Dedifferentiated amniotic fluid mesenchymal stem cell (primary cell): ENCODE measurements around the gene JAML.
"Not testable (repeated sequence)": the region's sequence is repeated elsewhere in the genome, so short reads cannot be mapped to it uniquely, and the experiment has no call there.

Experiments used
- DNase-seq: peaks from one replicate; pipeline ENCODE4 v3.0.0-alpha.2; 2016; ENCODE audit errors: extremely low spot score

The JAML gene

GRCh38 chr11:118193910-118194566 is 30.8 kb downstream of the JAML start:
- no peak for DNase-seq

- not testable (repeated sequence) for DNase-seq
Measured at GRCh38 chr11:118192817-118193216, 32.0 kb downstream of the JAML start.

DNA sequence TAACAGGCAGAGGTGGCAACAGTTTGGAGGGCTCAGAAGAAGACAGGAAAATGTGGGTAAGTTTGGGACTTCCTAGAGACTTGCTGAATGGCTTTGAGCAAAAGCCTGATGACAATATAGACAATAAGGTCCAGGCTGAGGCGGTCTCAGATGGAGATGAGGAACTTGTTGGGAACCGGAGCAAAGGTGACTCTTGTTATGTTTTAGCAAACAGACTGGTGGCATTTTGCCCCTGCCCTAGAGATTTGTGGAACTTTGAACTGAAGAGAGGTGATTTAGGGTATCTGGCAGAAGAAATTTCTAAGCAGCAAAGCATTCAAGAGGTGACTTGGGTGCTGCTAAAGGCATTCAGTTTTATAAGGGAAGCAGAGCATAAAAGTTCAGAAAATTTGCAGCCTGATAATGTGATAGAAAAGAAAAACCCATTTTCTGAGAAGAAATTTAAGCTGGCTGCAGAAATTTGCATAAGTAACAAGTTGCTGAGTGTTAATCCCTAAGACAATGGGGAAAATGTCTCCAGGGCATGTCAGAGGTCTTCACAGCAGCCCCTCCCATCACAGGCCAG is 33.8 kb downstream of the JAML start:
- DNase-seq: not testable (repeated sequence)

DNA sequence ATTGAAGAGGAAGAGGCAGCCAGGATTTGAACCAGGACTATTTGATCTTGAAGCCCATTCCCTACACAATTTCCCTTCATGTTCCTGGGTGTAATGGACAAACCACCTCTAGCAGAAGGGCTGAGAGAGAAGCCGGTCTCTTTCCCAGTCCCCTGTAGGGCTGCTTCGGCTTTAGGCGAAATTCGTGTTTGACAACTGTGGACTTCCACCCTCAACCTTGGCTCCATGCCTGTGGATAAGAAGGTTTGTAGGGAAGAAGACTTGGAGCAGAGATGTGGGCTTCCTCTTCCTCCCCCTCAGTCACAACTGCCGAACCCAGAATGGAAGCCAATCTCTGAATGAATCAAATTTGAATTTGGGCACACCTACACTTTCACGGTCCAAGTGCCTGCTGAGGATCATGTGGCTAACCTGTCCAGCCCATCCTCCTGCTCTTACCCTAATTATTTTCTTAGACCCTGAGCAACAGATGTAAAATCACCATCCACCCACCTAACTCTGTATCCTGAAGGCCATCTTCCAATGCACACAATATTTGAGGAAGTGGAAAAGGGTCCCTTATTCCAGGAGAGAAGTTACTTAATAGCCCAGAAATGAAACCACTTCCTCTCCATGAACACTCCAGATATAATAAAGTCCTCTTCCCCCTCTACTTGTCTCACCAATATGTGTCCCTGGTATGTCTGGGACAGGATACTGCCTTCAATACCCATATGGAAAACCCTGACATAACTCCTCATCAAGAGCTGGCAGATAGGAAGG is 38.3 kb downstream of the JAML start:
- DNase-seq: no peak

DNA sequence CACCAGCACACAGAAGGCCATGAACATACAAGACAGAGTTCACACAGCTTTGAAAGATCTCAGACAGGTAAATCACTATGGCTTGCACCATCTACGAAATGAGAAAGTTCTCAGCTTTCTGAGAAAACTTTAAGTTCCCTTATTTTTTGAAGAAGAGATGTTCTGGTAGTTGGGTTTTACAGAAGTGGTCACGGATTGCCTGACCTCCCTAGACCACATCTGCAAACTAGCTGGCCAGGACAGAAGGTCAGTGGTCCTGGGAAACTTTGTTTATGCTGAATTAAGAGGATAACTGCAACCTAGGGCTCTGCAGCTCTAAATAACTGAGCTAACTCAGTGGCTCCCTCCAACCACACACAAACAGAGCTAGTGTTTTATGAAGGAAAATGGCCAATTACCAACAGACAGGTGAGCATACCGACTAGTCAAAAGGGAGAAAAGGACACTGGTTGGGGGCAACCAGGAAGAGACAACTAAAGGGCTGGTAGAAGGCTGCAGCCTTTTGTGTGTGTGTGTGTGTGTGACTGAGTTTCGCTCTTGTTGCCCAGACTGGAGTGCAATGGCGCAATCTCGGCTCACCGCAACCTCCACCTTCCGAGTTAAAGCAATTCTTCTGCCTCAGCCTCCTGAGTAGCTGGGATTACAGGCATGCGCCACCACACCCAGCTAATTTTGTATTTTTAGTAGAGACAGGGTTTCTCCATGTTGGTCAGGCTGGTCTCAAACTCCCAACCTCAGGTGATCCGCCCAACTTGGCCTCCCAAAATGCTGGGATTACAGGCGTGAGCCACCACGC is 39.8 kb downstream of the JAML start:
- DNase-seq: no peak

- DNase-seq: not testable (repeated sequence)
Measured at GRCh38 chr11:118183691-118184090, 41.1 kb downstream of the JAML start.

DNA sequence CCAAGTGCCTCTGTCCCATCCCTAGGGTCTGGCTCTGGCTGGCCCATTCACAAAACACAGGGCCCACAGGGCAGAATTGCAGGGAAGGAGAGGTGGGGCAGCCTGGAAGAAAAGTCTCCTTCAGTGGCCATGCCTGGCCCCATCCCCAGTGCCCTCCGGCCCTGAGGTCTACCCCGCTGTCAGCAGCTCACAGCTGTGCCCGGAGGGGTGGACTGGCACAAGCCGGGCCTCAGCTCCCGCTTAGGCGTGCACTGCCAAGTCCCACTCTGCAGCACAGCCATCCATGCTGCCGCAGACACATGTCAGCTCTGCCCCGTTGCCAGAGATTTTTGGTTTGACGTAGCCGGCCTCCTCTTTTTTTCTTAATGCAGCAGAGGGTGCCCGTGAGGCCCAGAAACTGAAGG is 44.5 kb downstream of the JAML start:
- no peak for DNase-seq

DNA sequence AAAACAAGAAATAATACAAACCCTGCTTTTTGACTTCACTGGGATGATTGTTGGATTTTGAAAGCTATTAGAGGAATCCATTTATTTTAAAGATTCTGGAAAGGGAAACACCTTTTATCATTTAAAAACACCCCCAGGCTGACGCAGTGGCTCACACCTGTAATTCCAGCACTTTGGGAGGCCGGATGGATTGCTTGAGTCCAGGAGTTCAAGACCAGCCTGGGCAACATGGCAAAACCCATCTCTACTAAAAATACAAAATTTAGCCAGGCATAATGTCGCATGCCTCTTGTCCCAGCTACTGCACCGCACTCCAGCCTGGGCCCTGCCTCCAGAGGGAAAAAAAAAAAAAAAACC is 48.1 kb downstream of the JAML start:
- DNase-seq: no peak

- DNase-seq: no peak
Measured at GRCh38 chr11:118175993-118176777, 48.6 kb downstream of the JAML start, which contains the start of gene SCN2B. SCN2B (minus strand) TSS chr11:118176639; CDS start chr11:118176431, 208 bp downstream.

- DNase-seq: no peak
Measured at GRCh38 chr11:118175031-118175992, 49.5 kb downstream of the JAML start.

DNA sequence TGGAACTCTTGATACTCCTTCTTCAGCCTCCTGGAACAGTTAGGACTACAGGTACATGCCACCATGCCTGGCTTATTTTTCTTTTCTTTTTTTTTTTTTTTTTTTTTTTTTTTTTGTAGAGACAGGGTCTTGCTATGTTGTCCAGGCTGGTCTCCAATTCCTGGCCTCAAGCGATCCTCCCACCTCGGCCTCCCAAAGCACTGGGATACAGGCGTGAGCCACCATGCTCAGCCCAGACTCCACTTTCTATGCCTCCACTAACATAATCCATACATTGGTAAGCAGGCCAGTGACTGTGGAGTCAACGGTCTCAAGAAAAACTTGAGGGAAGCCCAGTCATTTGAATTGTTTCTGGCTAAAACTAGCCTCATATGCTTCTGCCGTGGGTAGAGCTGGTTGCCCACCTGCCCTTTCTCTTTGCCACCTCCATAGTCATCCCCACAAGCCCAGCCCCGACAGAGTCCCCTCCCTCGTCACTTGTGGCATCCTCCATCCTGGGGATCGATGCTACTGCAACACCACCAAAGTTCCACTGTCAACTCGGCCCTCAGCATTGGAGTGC is 50.7 kb downstream of the JAML start:
- no peak for DNase-seq

DNA sequence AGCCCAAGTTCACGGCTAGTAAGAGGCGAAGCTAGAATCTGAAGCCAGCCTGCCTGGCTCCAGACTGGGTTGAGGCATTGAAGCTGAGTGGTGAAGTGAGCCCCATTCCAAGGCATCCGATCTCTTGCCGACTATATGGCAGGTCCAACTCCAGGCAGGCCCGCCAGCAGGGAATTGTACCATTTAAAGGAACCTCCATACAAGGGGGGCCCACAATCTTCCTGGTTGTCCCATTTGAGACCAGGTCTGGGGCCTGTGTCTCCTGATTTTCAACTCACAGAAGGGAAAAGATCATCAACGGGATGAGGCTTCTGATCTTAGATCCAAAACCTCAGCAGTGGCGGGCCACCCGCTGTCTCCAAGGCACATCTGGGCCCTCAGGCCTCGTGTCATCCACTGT is 52.5 kb downstream of the JAML start:
- no peak for DNase-seq

- peak; percentile 52 for DNase-seq
Measured at GRCh38 chr11:118171269-118172062, 53.3 kb downstream of the JAML start.

- DNase-seq: no peak
Measured at GRCh38 chr11:118170882-118171268, 53.9 kb downstream of the JAML start.

DNA sequence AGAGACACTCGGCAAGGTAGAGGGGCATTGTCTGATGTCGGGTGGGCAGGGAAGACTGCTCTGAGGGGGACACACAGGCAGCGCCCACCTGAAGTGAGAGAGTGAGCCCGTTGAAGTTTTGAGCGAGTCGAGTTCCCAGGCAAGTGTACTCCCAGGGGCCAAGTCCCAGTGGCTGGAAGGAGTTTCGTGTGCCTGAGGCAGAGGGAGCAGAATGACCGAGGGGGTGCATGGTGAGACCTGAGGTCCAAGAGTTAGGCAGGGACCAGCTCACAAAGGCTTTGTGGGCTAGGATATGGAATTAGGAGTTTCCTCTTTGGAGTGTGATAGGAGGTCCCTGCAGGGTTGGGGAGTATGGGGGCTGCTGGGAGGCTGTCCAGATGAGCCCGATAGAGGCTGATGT is 54.6 kb downstream of the JAML start:
- DNase-seq: no peak

GRCh38 chr11:118169300-118170140 is 55.3 kb downstream of the JAML start:
- DNase-seq: no peak

DNA sequence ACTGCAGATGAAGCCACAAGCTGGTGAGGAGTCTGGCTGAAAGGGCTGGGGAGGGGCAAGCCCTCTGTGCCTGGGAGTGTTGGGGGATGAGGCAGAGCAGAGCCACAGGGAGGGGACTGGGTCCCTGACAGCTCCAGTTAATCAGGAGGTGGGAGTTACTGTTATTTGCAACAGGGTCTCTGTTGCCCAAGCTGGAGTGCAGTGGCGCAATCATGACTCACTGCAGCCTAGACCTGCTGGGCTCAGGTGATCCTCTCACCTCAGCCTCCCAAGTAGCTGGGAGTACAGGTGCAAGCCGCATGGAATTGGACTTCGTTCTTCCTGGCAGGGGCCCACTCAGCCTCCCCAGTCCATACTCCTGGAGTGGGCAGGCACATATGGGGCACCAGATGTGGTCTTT is 56.1 kb downstream of the JAML start:
- DNase-seq: no peak

- no peak for DNase-seq
Measured at GRCh38 chr11:118168316-118168715, 56.5 kb downstream of the JAML start.
